Measurements from ENCODE around the gene KLHDC4.
"Not testable (repeated sequence)": the region's sequence is repeated elsewhere in the genome, so short reads cannot be mapped to it uniquely, and the experiment has no call there.

The KLHDC4 gene

GRCh38 chr16:87684106-87684677, 81.6 kb downstream of the KLHDC4 start:
- DNase-seq (ENCODE audit: low read depth, low spot score) = no peak

GRCh38 chr16:87682852-87683399, 82.9 kb downstream of the KLHDC4 start:
- DNase-seq (ENCODE audit: low read depth, low spot score) = no peak

- no peak for DNase-seq (ENCODE audit: low read depth, low spot score)
Observed at GRCh38 chr16:87681981-87682570, 83.7 kb downstream of the KLHDC4 start.

GRCh38 chr16:87681051-87681602, 84.7 kb downstream of the KLHDC4 start:
- DNase-seq (ENCODE audit: low read depth, low spot score) = not testable (repeated sequence)

DNA sequence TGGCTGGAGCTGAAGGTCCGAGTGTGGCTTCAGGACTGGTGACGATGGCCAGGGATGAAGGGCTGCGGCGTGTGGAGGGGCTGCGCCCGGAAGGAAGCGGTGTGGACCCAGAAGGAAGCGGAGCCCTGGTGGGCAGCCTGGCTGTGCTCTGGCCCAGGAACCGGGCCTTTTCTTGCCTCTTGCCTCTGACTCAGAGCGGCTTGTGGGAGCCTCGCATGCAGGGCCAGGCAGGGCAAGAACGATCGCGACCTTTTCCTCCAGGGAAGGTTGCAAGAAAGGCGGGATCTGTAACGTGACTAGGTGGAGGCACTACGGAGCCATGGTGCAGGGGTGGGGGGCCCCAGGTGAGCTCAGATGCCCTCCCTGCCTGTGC, 85.5 kb downstream of the KLHDC4 start:
- DNase-seq (ENCODE audit: low read depth, low spot score) = no peak

GRCh38 chr16:87679593-87680271, 86.1 kb downstream of the KLHDC4 start:
- DNase-seq (ENCODE audit: low read depth, low spot score) = no peak

- peak; percentile 84 for DNase-seq (ENCODE audit: low read depth, low spot score)
Observed at GRCh38 chr16:87678618-87679017, 87.2 kb downstream of the KLHDC4 start.

GRCh38 chr16:87677830-87678229, 88.0 kb downstream of the KLHDC4 start:
- DNase-seq (ENCODE audit: low read depth, low spot score) = no peak

DNA sequence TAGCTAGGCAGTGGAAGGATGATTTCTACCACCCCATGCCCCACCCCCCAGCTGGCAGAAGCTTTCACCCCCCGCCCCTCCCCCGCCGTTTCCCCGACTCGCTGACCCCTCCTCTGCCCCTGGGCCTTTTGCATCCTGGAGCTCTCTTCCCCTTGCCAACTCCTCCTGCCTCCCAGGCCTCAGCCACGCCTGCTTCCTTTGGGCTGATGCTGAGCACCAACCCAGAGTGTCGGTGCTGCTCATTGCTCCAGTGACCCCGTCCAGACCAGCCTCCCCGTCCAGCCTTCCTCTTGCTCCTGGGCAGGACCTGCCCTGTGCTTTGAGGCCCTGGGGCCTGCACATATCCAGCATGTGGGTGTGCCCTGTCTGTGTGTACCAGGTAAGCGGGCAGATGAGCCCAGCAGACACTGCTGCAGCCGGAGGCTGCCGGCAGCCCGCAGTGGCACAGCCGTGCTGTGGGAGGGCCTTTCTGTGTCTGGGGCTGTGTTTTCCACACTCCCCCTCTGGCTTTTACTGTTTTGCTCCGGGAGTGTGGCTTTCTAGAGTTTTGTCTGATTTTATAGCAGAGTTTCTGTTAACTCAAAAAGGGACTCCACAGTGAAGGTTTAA, 90.6 kb downstream of the KLHDC4 start:
- DNase-seq (ENCODE audit: low read depth, low spot score) = peak; percentile 43

DNA sequence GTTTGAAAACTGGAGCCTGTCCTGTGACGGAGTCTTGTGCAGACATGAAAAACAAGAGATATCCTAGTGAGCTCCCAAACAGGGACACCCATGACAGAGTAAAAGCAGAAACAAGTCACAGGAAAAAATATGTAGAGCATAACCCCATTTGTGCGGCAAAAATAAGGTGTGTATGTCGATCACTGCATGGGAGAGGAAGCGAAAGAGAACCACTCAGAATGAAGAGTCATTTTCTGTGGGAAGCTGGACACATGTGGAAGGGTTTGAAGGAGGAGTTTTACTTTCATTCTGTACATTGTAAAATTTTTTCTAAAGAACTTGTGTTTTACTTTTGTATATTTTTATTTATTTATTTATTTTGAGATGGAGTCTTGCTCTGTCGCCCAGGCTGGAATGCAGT, 91.4 kb downstream of the KLHDC4 start:
- no peak for DNase-seq (ENCODE audit: low read depth, low spot score)

DNA sequence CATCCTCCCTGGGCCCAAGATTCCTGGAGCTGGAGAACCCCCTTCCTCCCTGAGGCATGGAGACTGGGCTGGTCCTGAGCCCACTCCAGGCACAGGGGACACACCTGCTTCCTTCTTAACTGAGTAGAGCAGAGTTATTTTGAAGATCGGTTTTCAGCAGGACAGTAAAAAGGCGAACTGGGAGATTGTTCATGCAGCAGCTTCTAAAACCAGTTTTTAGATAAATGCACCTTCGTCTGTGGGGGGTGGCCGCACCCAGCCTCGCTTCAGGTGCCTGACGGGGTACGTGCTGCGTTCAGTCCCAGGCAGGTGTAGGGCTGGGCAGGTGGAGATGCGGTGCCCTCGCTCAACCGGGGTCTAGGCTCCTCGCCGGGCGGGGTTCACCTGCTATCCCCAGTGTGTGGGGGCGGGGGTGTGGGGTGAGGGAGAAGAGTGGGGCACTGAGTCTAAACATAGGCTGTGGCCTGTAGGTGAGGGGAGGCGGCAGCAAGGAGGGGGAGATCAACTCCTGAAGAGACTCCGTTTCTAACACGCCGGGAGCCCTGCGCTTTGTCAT, 94.0 kb downstream of the KLHDC4 start:
- no peak for DNase-seq (ENCODE audit: low read depth, low spot score)

- no peak for DNase-seq (ENCODE audit: low read depth, low spot score)
Observed at GRCh38 chr16:87671221-87671620, 94.6 kb downstream of the KLHDC4 start.

- DNase-seq (ENCODE audit: low read depth, low spot score) = no peak
Observed at GRCh38 chr16:87669672-87670071, 96.1 kb downstream of the KLHDC4 start.

- DNase-seq (ENCODE audit: low read depth, low spot score) = no peak
Observed at GRCh38 chr16:87667946-87668345, 97.8 kb downstream of the KLHDC4 start.

- DNase-seq (ENCODE audit: low read depth, low spot score) = no peak
Observed at GRCh38 chr16:87667443-87667842, 98.3 kb downstream of the KLHDC4 start.

- DNase-seq (ENCODE audit: low read depth, low spot score) = no peak
Observed at GRCh38 chr16:87666919-87667318, 98.9 kb downstream of the KLHDC4 start.

DNA sequence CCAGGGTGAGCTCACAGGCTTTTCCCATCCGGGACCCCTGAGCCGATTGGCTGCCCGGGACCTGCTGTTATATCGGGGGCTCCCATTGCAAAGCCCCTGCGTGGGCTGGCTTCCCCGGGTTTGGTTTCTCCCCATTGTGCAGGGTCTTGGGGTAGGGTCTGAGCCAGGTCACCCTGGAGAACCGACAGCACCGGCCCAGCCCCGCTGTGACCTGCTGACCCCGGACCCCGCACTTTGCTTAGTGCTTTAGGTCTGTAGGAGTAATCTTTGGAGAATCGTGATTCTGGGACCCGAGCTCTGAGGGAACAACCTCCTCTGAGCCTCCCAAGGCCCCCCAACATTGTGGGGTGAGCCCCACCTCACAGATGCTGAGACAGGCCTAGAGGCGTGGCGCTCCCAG, 100.6 kb downstream of the KLHDC4 start:
- no peak for DNase-seq (ENCODE audit: low read depth, low spot score)

DNA sequence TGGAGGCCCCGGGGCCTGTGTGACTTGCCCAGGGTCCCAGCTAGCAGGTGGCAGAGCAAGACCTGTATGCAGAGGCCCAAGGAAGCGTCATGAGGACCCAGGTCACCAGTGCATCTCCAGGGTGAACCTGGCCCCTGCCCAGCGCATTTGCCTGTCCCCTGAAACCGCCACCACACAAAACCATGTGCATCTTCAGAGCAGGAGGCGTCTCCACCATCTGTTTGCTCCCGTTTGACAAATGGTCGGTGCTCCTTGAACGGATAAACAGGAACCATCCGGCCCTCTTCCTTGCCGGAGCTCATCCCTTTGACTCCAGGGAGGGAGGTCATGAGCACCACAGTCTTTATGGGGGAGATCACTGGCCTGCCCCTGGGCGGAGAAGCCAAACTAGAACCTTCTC, 101.0 kb downstream of the KLHDC4 start:
- DNase-seq (ENCODE audit: low read depth, low spot score) = no peak

- DNase-seq (ENCODE audit: low read depth, low spot score) = peak; percentile 42
Observed at GRCh38 chr16:87662254-87663204, 103.3 kb downstream of the KLHDC4 start.

DNA sequence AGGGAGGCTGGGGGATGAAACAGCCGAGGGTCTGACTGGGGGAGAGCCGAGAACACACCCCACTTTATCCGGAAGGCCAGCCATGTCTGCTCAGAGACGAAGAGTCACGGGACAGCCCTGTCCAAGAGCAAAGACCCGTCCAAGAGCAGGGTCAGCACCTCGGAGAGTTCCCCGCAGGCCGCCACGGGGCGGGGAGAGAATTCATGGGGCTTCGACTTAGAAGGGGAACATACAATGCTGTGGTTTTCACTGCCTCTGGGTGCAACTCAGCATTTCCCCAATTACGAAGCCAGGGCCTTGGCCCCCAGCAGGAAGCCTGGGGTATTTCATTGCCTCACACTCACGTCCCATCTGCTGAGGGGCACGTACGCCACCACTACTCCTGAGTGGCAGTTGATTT, 104.2 kb downstream of the KLHDC4 start:
- peak; percentile 84 for DNase-seq (ENCODE audit: low read depth, low spot score)

Data from ELF-1 (cell line).